Thyroid gland (tissue), 4 donors: Measurements from ENCODE around the gene FOXO1.

Experiments used
- POLR2A ChIP-seq, 2 donors: fragments of 450-650 bp; IDR thresholded peaks; one replicate each; pipeline ENCODE4 v1.6.1; 2017; ENCODE audit warnings: antibody characterized with exemption in 2 of 2, mild to moderate bottlenecking in 2 of 2, moderate library complexity in 1 of 2
- TF ChIP-seq, protein P1 (sequence below), 6 experiments: fragments of 200-600 bp in 3 of 6; fragments of 450-650 bp in 3 of 6; sonication (generic) in 3 of 6; IDR thresholded peaks; one replicate each; pipeline ENCODE4 v1.5.1; 2016 to 2019; ENCODE audit warnings: antibody characterized with exemption in 6 of 6, mild to moderate bottlenecking in 2 of 6, inconsistent platforms in 1 of 6, moderate library complexity in 1 of 6

DNA sequence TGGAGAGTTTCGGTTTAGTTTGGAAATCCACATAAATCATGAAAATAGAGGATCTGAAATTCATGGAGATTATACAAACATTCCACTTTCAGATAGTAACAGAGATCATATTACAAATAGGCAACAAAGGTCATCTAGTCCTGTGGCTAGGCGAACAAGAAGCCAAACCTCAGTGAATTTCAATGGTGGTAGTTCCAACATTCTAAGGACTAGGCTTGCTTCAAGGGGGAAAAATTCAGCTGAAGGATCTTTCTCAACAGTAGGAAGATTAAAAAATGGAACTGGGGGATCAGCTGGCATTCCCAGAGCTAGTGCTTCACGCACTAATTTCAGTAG is 47.0 kb downstream of the FOXO1 start:
- TF ChIP-seq POLR2A (IDR thresholded peaks at IDR 0.05): no peak
- TF ChIP-seq, protein P1, sequence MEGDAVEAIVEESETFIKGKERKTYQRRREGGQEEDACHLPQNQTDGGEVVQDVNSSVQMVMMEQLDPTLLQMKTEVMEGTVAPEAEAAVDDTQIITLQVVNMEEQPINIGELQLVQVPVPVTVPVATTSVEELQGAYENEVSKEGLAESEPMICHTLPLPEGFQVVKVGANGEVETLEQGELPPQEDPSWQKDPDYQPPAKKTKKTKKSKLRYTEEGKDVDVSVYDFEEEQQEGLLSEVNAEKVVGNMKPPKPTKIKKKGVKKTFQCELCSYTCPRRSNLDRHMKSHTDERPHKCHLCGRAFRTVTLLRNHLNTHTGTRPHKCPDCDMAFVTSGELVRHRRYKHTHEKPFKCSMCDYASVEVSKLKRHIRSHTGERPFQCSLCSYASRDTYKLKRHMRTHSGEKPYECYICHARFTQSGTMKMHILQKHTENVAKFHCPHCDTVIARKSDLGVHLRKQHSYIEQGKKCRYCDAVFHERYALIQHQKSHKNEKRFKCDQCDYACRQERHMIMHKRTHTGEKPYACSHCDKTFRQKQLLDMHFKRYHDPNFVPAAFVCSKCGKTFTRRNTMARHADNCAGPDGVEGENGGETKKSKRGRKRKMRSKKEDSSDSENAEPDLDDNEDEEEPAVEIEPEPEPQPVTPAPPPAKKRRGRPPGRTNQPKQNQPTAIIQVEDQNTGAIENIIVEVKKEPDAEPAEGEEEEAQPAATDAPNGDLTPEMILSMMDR (IDR thresholded peaks at IDR 0.05): no peak
